Right lobe of liver (tissue), 4 donors: ENCODE measurements around the gene KLHL5.

Source experiments
- POLR2A ChIP-seq: fragments of 450-650 bp; IDR thresholded peaks from one replicate; pipeline ENCODE4 v1.6.1; 2017; ENCODE audit warnings: antibody characterized with exemption, mild to moderate bottlenecking
- TF ChIP-seq, protein P1 (sequence below), 4 donors: fragments of 200-600 bp in 3 of 4; fragments of 450-650 bp in 1 of 4; IDR thresholded peaks; one replicate each; pipeline versions ENCODE4 v1.5.1 to v1.8.0; 2016 to 2022; ENCODE audit warnings: antibody characterized with exemption in 4 of 4, mild to moderate bottlenecking in 2 of 4
- donor health status: DM: no; HTN: no; CAD: no.
- donor health status: DM: no; HTN: no; CAD: no.
- donor health status: DM: no; HTN: yes; CAD: no.

DNA sequence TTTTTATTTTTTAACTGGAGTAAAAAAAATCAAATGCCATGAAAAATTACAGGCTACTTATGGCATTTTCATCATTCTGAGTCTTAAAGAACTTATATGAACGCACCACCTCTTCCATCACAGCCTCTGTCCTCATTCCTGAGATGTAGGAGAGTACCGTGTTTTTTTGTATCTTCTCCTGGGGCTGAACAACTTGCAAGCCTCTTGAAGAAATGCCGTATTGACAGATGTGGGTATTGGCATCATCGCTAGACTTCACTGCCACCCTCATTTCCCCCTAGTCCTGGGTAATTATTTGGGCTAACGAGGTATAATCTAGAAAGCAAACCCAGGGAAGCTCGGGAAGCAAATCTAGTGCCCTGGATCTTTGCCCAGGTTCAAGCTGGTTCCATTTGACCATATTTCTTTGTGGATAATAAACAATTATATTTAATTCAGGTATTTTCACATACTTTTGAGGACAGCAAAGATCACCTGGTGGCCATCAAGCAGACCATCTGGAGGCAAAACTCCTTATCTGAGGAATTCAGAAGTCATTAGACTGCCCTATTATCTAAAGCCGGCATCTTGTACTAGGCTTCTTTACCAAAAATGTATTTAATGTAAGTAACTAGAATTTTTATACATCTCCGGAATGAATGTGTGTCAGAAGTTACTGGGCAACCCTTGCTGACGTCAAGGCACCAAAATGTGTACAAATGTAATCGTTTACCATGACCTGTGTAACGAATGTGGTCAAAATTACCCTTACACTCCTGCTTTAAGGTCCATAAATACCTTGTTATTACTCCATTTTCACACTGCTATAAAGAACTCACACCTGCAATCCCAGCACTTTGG, 64.4 kb downstream of the KLHL5 start:
- TF ChIP-seq, protein P1, sequence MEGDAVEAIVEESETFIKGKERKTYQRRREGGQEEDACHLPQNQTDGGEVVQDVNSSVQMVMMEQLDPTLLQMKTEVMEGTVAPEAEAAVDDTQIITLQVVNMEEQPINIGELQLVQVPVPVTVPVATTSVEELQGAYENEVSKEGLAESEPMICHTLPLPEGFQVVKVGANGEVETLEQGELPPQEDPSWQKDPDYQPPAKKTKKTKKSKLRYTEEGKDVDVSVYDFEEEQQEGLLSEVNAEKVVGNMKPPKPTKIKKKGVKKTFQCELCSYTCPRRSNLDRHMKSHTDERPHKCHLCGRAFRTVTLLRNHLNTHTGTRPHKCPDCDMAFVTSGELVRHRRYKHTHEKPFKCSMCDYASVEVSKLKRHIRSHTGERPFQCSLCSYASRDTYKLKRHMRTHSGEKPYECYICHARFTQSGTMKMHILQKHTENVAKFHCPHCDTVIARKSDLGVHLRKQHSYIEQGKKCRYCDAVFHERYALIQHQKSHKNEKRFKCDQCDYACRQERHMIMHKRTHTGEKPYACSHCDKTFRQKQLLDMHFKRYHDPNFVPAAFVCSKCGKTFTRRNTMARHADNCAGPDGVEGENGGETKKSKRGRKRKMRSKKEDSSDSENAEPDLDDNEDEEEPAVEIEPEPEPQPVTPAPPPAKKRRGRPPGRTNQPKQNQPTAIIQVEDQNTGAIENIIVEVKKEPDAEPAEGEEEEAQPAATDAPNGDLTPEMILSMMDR (IDR thresholded peaks at IDR 0.05), result no peak
- no peak for TF ChIP-seq POLR2A
